GM21390 (cell line): Measurements from ENCODE around the gene UBA1.

Source experiments
- ATAC-seq: cut with Tn5 transposase; IDR thresholded peaks from one replicate; pipeline ENCODE4 v1.9.1; 2021; ENCODE audit not compliant: unreplicated experiment

The UBA1 gene

GRCh38 chrX:47227334-47227583, 33.6 kb downstream of the UBA1 start:
- ATAC-seq, result no peak

- no peak for ATAC-seq
Measured at GRCh38 chrX:47228550-47229270, 35.1 kb downstream of the UBA1 start.

GRCh38 chrX:47229427-47229826, 35.8 kb downstream of the UBA1 start:
- ATAC-seq, result no peak

GRCh38 chrX:47230136-47230868, 36.7 kb downstream of the UBA1 start:
- ATAC-seq, result no peak

GRCh38 chrX:47231167-47231566, 37.5 kb downstream of the UBA1 start:
- ATAC-seq, result no peak

- ATAC-seq, result no peak
Measured at GRCh38 chrX:47232197-47232802, 38.7 kb downstream of the UBA1 start.

- ATAC-seq, result no peak
Measured at GRCh38 chrX:47232803-47233332, 39.2 kb downstream of the UBA1 start, which contains the start of gene USP11. Gene USP11, plus strand, starts transcription at chrX:47233009. Its CDS starts 35 bp downstream, at chrX:47233044.

GRCh38 chrX:47233333-47234113, 39.9 kb downstream of the UBA1 start:
- peak; percentile 87 for ATAC-seq

- ATAC-seq, result no peak
Measured at GRCh38 chrX:47234583-47234982, 41.0 kb downstream of the UBA1 start.

- ATAC-seq, result no peak
Measured at GRCh38 chrX:47235691-47236103, 42.1 kb downstream of the UBA1 start.

- ATAC-seq, result no peak
Measured at GRCh38 chrX:47239199-47239598, 45.6 kb downstream of the UBA1 start.

GRCh38 chrX:47239898-47240545, 46.4 kb downstream of the UBA1 start:
- ATAC-seq, result no peak

GRCh38 chrX:47240619-47241018, 47.0 kb downstream of the UBA1 start:
- ATAC-seq, result no peak

- no peak for ATAC-seq
Measured at GRCh38 chrX:47241201-47242011, 47.8 kb downstream of the UBA1 start.

- no peak for ATAC-seq
Measured at GRCh38 chrX:47242321-47242720, 48.7 kb downstream of the UBA1 start.

- no peak for ATAC-seq
Measured at GRCh38 chrX:47243351-47243750, 49.7 kb downstream of the UBA1 start.

- ATAC-seq, result no peak
Measured at GRCh38 chrX:47244676-47245075, 51.0 kb downstream of the UBA1 start.

- ATAC-seq, result no peak
Measured at GRCh38 chrX:47245156-47245555, 51.5 kb downstream of the UBA1 start.

- ATAC-seq, result no peak
Measured at GRCh38 chrX:47247206-47247998, 53.8 kb downstream of the UBA1 start.
